HCT116 (cell line): ENCODE data around the gene HPGDS. TPM values are rescaled to one million over a fixed set of nuclear protein-coding genes. Genes with fewer than 3 reads are reported as not detected.

Experiments used
- ATAC-seq: fragments of 200-7000 bp; cut with Tn5 transposase; 2 replicates; pipeline ENCODE4 v1.9.1; 2020; ENCODE audit warnings: mild to moderate bottlenecking, moderate library complexity
- BruUV-seq: library from RNA; stranded (reverse); fragments of 400-500 nt; replicated peaks from 2 replicates; lab custom pipeline; 2021; lab: Mats Ljungman, UMichigan
- CTCF ChIA-PET: fragments of 300-600 bp; sonication (Branson Sonifier 250); formaldehyde crosslinking; loops from one replicate; lab custom pipeline; 2021; ENCODE audit warnings: antibody characterized with exemption; lab: Charles Lee
- POLR2A ChIA-PET: fragments of 300-600, 350-600 bp; sonication (Branson Sonifier 250); formaldehyde crosslinking; loops from one replicate; lab custom pipeline; 2021; ENCODE audit warnings: antibody characterized with exemption; lab: Charles Lee
- RAD21 ChIA-PET, 2 experiments: fragments of 300-600 bp; sonication (Branson Sonifier 250); formaldehyde crosslinking; loops; one replicate each; lab custom pipeline; 2023; ENCODE audit warnings: low total read pairs in 2 of 2; ENCODE audit not compliant: uncharacterized antibody in 2 of 2, unreplicated experiment in 2 of 2, low non-redundant PET in 1 of 2; lab: Charles Lee
- DNase-seq: peaks from one replicate; pipeline ENCODE4 v3.0.0-alpha.2; 2010; ENCODE audit warnings: low read depth, low spot score
- H2AFZ ChIP-seq: fragments of 200-600 bp; shearing (Covaris generic), sonication (generic); 2 replicates; pipeline ENCODE4 v1.6.1; 2017; ENCODE audit warnings: low read depth, mixed run types, mixed read lengths, antibody characterized with exemption, low read length; ENCODE audit not compliant: poor library complexity, severe bottlenecking
- H3K27ac ChIP-seq: 2 replicates; pipeline ENCODE4 v1.5.1; 2012; ENCODE audit warnings: low read depth, low read length
- H3K27me3 ChIP-seq: fragments of 200-600 bp; sonication (generic); 2 replicates; pipeline ENCODE4 v1.6.1; 2016; ENCODE audit warnings: mixed run types, low read length, mixed read lengths; ENCODE audit not compliant: insufficient read depth
- H3K36me3 ChIP-seq, 2 experiments: fragments of 200-500 bp in 1 of 2; fragments of 200-600 bp in 1 of 2; sonication (Bioruptor generic) in 1 of 2; sonication (generic) in 1 of 2; 2 replicates each; pipeline versions ENCODE4 v1.5.1 to v1.6.1; 2014 to 2016; ENCODE audit warnings: low read length in 2 of 2, inconsistent platforms in 1 of 2, mixed read lengths in 1 of 2, mixed run types in 1 of 2; ENCODE audit not compliant: insufficient read depth in 2 of 2, control insufficient read depth in 1 of 2
- H3K4me1 ChIP-seq, 2 experiments: fragments of 200-600 bp in 1 of 2; sonication (generic) in 1 of 2; 2 replicates each; pipeline versions ENCODE4 v1.5.1 to v1.6.1; 2012 to 2017; ENCODE audit warnings: low read length in 2 of 2, inconsistent platforms in 1 of 2, mild to moderate bottlenecking in 1 of 2, mixed read lengths in 1 of 2, mixed run types in 1 of 2, moderate library complexity in 1 of 2; ENCODE audit not compliant: insufficient read depth in 2 of 2, control insufficient read depth in 1 of 2
- H3K4me2 ChIP-seq: fragments of 200-600 bp; sonication (generic); 2 replicates; pipeline ENCODE4 v1.6.1; 2017; ENCODE audit warnings: mixed run types, low read length, mixed read lengths
- H3K4me3 ChIP-seq, 2 experiments: fragments of 200-600 bp in 1 of 2; sonication (generic) in 1 of 2; replicated peaks in 1 of 2; 2 replicates each; pipeline ENCODE4 v1.5.1; 2011 to 2016; ENCODE audit warnings: low read length in 2 of 2, control low read depth in 1 of 2, low read depth in 1 of 2, mild to moderate bottlenecking in 1 of 2, mixed read lengths in 1 of 2, mixed run types in 1 of 2
- H3K79me2 ChIP-seq: fragments of 200-600 bp; sonication (generic); 2 replicates; pipeline ENCODE4 v1.6.1; 2017; ENCODE audit warnings: mild to moderate bottlenecking, mixed run types, low read length, moderate library complexity, mixed read lengths; ENCODE audit not compliant: insufficient read depth
- H3K9ac ChIP-seq: fragments of 200-600 bp; sonication (generic); 2 replicates; pipeline ENCODE4 v1.6.1; 2016; ENCODE audit warnings: low read length, mixed read lengths
- H3K9me2 ChIP-seq: fragments of 200-600 bp; sonication (generic), shearing (Covaris generic); 2 replicates; pipeline ENCODE4 v1.6.1; 2017; ENCODE audit warnings: mixed run types, mild to moderate bottlenecking, moderate library complexity; ENCODE audit not compliant: insufficient read depth
- H3K9me3 ChIP-seq, 2 experiments: fragments of 200-500 bp in 1 of 2; fragments of 200-600 bp in 1 of 2; sonication (Bioruptor generic) in 1 of 2; sonication (generic) in 1 of 2; 2 replicates each; pipeline ENCODE4 v1.6.1; 2014 to 2017; ENCODE audit warnings: low read length in 2 of 2, mixed read lengths in 2 of 2, inconsistent platforms in 1 of 2, low read depth in 1 of 2, mild to moderate bottlenecking in 1 of 2, mixed run types in 1 of 2, moderate library complexity in 1 of 2; ENCODE audit not compliant: control insufficient read depth in 1 of 2, insufficient read depth in 1 of 2
- H4K20me1 ChIP-seq: fragments of 200-600 bp; sonication (generic), shearing (Covaris generic); 2 replicates; pipeline ENCODE4 v1.6.1; 2017; ENCODE audit warnings: mixed run types, mild to moderate bottlenecking, moderate library complexity; ENCODE audit not compliant: insufficient read depth
- CEBPB ChIP-seq: IDR thresholded peaks from 2 replicates; pipeline ENCODE4 v1.6.1; 2012; ENCODE audit warnings: low read depth
- CTCF ChIP-seq, 3 experiments: fragments of 200-600 bp in 1 of 3; sonication (generic) in 1 of 3; IDR thresholded peaks in 2 of 3; conservative IDR thresholded peaks in 1 of 3; 2 replicates each; pipeline ENCODE4 v1.5.1; 2012 to 2017; ENCODE audit warnings: low read depth in 2 of 3, low read length in 2 of 3, antibody characterized with exemption in 1 of 3, borderline replicate concordance in 1 of 3, control low read depth in 1 of 3, mild to moderate bottlenecking in 1 of 3, mixed read lengths in 1 of 3, mixed run types in 1 of 3, moderate library complexity in 1 of 3; ENCODE audit not compliant: insufficient read depth in 1 of 3
- EZH2phosphoT487 ChIP-seq: fragments of 200-600 bp; IDR thresholded peaks from 2 replicates; pipeline ENCODE4 v1.6.1; 2018; ENCODE audit warnings: antibody characterized with exemption, borderline replicate concordance
- FOSL1 ChIP-seq: IDR thresholded peaks from 2 replicates; pipeline ENCODE4 v1.6.1; 2012; ENCODE audit warnings: low read depth
- JUND ChIP-seq: IDR thresholded peaks from 2 replicates; pipeline ENCODE4 v1.6.1; 2012
- POLR2AphosphoS5 ChIP-seq: IDR thresholded peaks from 2 replicates; pipeline ENCODE4 v1.6.1; 2011; ENCODE audit warnings: mild to moderate bottlenecking, low read depth, low read length, moderate library complexity
- SP1 ChIP-seq: IDR thresholded peaks from 2 replicates; pipeline ENCODE4 v1.6.1; 2012; ENCODE audit warnings: low read depth
- TCF7L2 ChIP-seq: IDR thresholded peaks from 2 replicates; pipeline ENCODE4 v1.7.0; 2011; ENCODE audit warnings: borderline replicate concordance, inconsistent platforms; ENCODE audit not compliant: insufficient read depth, insufficient read length; ENCODE audit errors: extremely low read depth
- intact Hi-C: fragments of 100-400 bp; cut with micrococcal nuclease; formaldehyde crosslinking; loops from 2 replicates; pipeline ENCODE4 v1.10.0; 2022
- total RNA-seq: library from RNA; stranded (reverse); gene quantifications from one replicate; pipeline ENCODE4 v1.2.1, GENCODE V29; 2021; ENCODE audit not compliant: unreplicated experiment

The HPGDS gene
- total RNA-seq, 1 experiment from 2014 or later: not detected

- no peak for TF ChIP-seq EZH2phosphoT487
Measured at GRCh38 chr4:94368459-94368858, 25.8 kb upstream of the HPGDS start (continued).

DNA sequence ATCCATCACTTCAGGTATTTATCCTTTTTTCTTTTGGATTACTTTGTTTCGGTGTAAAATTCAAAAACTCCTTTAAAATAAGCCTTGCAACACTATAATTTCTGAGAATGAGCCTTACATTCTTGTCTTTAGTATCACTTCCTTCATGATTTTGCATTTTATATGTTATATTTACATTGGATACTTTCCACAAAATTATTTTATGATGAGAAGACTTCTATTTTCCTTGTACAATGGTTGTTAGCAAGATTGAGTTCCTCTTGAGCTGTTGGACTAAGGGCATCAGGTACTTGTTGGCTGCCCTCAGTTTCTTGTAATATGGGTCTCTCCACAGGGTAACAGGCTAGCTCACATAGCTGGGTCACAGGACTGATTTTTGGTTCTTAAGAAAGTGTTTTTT lies 22.7 kb upstream of the HPGDS start:
- Histone ChIP-seq H3K9me2 (no peaks in the 10 kb centered on the region), H3K4me2 (no peak overlapping the region), H3K27me3 (no peaks in the 10 kb centered on the region), H2AFZ (no peak overlapping the region), H3K4me1 (no peaks in the 10 kb centered on the region), H3K27ac (no peak overlapping the region), H4K20me1 (no peaks in the 10 kb centered on the region), H3K9ac (no peak overlapping the region), H3K9me3 (no peaks in the 10 kb centered on the region), H3K79me2 (no peaks in the 10 kb centered on the region), H3K4me3 (no peak overlapping the region), H3K36me3 (no peaks in the 10 kb centered on the region)
- ATAC-seq: no peak
- CTCF ChIA-PET: no interaction called here
- TF ChIP-seq EZH2phosphoT487 (no peak), FOSL1 (no peak), CTCF (IDR thresholded peaks at IDR 0.05 in 2 of 3, conservative IDR thresholded peaks at IDR 0.05 in 1 of 3; ENCODE audit: borderline replicate concordance in 1 of 3, insufficient read depth in 1 of 3, low read depth in 2 of 3, low read length in 2 of 3) (no peak), SP1 (no peak), JUND (no peak), TCF7L2 (no peak), POLR2AphosphoS5 (no peak), CEBPB (no peak)
- POLR2A ChIA-PET: no interaction called here
- intact Hi-C loops: no loop called here
- no peak for DNase-seq
- BruUV-seq: no TSS peak
- RAD21 ChIA-PET: no interaction called here
